GM21381 (cell line): Measurements from ENCODE around the gene ITGAE.

ENCODE experiments used
- ATAC-seq: cut with Tn5 transposase; IDR thresholded peaks from one replicate; pipeline ENCODE4 v1.9.1; 2021; ENCODE audit warnings: mild to moderate bottlenecking, moderate library complexity; ENCODE audit not compliant: unreplicated experiment

Gene ITGAE

GRCh38 chr17:3698139-3698538, 102.8 kb downstream of the ITGAE start:
- no peak for ATAC-seq

DNA sequence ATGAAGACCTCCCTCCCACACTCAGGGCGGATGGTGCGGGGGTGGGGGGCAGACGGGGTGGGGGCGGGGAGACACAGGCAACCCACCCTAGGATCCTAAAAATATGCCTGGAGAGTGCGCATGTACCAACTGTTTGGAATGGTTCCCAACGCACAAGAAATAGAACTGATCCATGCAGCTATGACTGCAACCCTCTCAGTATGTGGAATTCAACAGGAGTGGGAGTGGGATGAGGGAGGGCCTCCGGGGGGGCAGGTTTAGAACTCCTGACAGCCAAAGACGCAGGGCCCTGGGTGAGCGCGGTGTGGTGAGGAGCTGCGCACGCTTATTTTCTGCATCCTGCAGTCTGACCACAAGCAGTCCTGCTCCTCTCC, 103.9 kb downstream of the ITGAE start:
- no peak for ATAC-seq

GRCh38 chr17:3695723-3696411, 105.1 kb downstream of the ITGAE start, which contains the start of gene P2RX5:
Gene P2RX5 (minus strand): TSS chr17:3696155. CDS start chr17:3696005, 150 bp downstream.
- ATAC-seq: no peak

- no peak for ATAC-seq
Measured at GRCh38 chr17:3695129-3695722, 105.8 kb downstream of the ITGAE start.

GRCh38 chr17:3693829-3694231, 107.2 kb downstream of the ITGAE start:
- ATAC-seq: no peak

DNA sequence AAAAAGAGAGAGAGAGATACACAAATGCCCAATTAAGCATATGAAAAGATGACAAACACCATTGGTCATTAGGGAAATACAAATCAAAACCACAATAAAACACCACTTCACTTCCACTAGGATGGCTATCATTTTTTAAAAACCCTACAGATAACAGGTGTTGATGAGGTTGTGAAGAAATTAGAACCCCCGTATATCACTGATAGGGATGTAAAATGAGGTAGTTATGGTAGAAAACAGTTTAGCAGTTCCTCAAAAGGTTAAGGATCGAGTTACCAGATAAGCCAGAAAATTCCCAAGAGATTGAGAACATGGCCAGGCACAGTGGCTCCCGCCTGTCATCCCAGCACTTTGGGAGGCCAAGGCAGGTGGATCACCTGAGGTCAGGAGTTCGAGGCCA, 107.8 kb downstream of the ITGAE start:
- no peak for ATAC-seq

DNA sequence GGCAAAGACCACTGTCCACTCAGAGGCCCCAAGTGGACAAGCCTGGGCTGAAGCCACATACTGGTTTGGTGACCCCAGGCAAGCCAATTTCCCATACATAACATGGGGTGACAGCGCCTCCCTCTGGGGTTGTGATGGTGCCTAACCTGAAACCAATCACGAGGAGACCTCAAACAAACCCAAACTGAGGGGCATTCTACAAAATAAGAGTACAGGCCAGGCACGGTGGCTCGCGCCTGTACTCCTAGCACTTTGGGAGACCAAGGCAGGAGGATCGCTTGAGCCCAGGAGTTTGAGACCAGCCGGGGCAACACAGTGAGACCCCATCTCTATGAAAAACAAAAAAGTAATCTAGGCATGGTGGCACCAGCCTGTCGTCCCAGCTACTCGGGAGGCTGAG, 108.6 kb downstream of the ITGAE start:
- ATAC-seq: no peak

DNA sequence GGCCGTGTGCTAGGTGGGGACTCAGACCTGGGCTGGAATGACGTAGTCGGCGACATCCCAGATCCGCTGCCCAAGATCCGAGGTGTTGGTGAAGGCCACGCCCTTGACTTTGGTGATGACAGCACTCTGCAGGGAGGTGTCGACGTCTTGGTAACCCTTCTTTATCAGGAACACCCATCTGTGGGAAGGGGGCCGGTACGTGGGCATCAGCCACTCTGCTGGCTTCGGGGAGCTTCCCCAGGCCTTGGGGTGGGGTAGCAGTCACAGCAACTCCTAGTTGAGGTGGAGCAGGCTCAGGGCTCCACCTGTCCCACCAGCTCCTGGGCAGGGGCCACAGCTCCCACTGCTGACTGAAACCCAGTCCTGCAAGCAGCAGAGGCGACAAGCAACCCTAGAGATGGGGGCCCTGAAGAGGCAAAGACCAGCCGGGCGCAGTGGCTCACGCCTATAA, 109.3 kb downstream of the ITGAE start:
- ATAC-seq: no peak

- ATAC-seq: no peak
Measured at GRCh38 chr17:3690094-3690715, 110.8 kb downstream of the ITGAE start.

DNA sequence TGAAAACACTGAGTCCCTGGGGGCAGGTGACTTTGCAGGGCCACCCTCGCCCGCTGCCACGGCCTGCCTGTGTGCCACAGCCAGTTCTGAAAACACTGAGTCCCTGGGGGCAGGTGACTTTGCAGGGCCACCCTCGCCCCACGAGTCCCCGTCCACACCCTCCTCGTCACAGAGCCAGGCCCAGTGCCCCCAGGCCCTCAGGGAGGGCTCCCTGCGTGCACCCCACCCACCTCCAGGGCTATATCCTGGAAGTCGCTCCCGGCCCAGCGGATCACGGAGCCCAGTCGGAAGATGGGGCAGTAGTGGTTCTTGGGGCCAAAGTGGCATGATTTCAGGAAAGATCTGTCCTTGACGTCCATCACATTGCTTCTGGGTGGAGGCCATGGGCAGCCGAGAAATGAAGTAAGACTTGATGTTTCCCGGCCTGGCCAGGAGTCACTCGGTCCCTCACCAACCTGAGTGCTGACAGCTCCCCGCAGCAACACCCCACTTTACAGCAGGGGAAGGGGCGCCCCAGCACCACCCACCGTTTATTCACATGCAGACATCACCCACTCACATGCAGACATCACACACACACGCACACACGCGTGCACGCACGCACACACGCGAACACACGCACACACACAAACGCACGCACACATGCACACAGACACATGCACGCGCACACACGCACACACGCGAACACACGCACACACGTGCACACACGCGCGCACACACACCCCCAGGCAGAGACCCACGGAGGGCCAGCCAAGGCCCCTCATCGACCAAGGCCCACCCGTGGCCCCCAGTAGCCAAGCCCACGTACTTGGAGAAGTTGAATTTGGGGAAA, 111.5 kb downstream of the ITGAE start:
- no peak for ATAC-seq

- no peak for ATAC-seq
Measured at GRCh38 chr17:3688852-3689261, 112.1 kb downstream of the ITGAE start.

DNA sequence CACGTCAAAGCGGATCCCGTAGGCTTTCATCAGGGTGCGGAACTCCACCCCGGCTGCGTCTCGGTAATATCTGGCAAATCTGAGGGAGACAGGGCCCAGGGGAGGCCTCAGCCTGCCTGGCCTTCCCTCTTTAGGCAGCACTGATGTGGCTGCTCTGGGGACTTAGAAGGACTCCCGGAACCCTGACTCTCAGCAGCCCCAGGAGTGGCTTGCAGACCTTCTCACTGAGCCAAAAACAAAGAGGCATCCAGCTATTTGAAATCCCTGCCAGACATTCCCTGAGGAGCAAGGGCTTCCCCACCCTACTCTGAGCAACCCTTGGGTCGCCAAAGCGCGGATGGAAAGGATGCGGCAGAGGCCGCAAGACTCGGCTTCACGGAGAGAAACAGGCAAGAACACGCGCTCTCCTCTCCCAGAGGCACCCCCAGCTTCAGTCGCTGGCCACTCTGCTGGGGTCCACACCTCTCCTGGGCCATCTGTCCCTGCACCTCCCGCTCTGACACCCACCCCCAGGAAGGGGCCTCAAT, 112.9 kb downstream of the ITGAE start:
- no peak for ATAC-seq

GRCh38 chr17:3685174-3685573, 115.8 kb downstream of the ITGAE start:
- ATAC-seq: no peak

DNA sequence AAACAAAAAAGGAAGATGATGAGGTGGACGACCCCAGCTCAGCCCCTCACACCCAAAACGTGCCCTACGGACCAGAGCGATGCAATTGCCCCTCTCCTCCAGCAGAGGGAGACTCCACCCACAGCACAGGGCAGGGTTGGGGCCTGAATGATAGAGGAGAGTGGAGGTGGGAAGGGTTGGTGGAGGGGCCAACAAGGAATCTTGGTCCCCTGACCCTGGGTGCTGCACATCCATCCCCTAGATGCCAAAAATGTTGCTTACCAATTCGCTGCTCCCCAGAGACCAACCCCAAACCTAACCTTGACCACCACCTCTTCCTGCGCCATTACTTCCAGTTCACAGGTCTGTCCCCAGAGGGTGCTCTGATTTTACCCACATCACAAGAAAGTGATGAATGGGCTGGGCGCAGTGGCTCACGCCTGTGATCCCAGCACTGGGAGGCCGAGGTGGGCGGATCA, 117.9 kb downstream of the ITGAE start:
- ATAC-seq: no peak

- ATAC-seq: no peak
Measured at GRCh38 chr17:3682033-3682432, 119.0 kb downstream of the ITGAE start.

DNA sequence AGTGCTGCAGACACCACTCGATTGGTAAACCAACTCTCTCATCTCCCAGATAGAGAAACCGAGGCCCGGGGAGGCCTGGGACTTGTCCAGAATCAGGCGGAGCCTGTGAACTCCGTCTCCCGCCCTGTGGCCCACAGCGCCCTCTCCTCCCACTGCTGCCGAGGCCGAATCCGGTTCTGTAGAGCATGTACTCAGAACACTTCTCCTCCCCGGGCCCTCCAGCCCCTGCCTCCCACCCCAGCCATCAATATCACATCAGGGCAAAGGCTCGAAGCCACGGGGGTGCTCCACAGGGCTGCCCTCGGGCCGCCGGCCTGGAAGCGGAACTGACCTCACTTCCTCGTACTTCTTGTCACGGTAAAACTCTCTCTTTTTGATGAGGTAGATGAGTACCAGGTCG, 119.4 kb downstream of the ITGAE start:
- ATAC-seq: no peak

- no peak for ATAC-seq
Measured at GRCh38 chr17:3681057-3681456, 119.9 kb downstream of the ITGAE start.

GRCh38 chr17:3679531-3680126, 121.4 kb downstream of the ITGAE start:
- no peak for ATAC-seq

DNA sequence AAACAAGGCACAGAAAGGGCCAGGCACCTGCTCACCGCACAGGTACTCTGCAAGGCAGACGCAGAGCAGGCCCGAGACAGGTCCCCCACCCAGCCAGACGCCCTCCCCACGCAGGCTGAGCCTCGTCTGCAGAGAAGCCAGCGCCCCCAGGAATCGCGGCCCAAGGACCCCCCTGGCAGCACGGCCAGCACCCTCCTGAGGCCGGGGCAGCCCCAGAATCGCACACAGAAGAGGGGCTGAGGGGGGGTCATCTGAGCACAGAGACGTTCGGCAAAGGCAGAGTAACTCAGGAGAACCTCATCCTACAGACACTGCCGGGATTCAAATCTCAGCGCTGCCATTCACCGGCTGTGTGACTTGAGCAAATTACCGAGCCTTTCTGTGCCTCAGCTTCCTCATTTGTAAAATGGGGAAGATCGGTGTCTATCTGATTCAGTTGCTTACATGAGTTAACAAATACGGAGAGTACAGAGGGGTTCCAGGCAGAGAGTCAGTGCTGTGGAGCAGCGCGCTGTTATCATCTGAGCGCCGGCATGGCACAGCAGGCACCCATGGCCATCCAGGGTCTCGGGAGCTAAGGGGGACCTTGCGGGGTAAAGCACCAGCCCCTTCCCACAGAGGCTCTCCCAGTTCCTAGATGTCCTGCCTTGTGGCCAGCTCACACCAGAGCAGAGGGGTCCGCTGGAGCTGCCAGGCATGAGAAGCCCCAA, 122.0 kb downstream of the ITGAE start:
- ATAC-seq: no peak
